Lower leg skin (tissue), 3 donors: ENCODE results near the gene GSN.

Experiments
- CTCF ChIP-seq, 3 donors: fragments of 450-650 bp; IDR thresholded peaks; one replicate each; pipeline ENCODE4 v1.5.1; 2016; ENCODE audit warnings: antibody characterized with exemption in 3 of 3, mild to moderate bottlenecking in 3 of 3, moderate library complexity in 2 of 3
- POLR2A ChIP-seq, 2 donors: fragments of 450-650 bp; IDR thresholded peaks; one replicate each; pipeline ENCODE4 v1.6.1; 2016 to 2017; ENCODE audit warnings: antibody characterized with exemption in 2 of 2, mild to moderate bottlenecking in 1 of 2, moderate library complexity in 1 of 2

GRCh38 chr9:121261755-121262154 lies 6.2 kb upstream of the GSN start:
- TF ChIP-seq CTCF (IDR thresholded peaks at IDR 0.05) (no peak), POLR2A (IDR thresholded peaks at IDR 0.05) (no peak)
